Neural crest cell (in vitro differentiated cells): ENCODE results near the gene PRR33. TPM values are rescaled to one million over a fixed set of nuclear protein-coding genes. Genes with fewer than 3 reads are reported as not detected.

Experiments
- DNase-seq: peaks from one replicate; pipeline ENCODE4 v3.0.0; 2021; ENCODE audit warnings: low read depth, mixed read lengths, low spot score
- H3K27ac Mint-ChIP-seq: one replicate; pipeline ENCODE4 v1.8.0; 2021; ENCODE audit warnings: mild to moderate bottlenecking, mixed read lengths; ENCODE audit not compliant: unreplicated experiment
- H3K27me3 Mint-ChIP-seq: 2 replicates; pipeline ENCODE4 v1.8.0; 2021; ENCODE audit warnings: low read depth, mild to moderate bottlenecking, mixed read lengths
- H3K36me3 Mint-ChIP-seq: 2 replicates; pipeline ENCODE4 v1.8.0; 2021; ENCODE audit warnings: low read depth, mild to moderate bottlenecking, mixed read lengths
- H3K4me1 Mint-ChIP-seq: 2 replicates; pipeline ENCODE4 v1.8.0; 2021; ENCODE audit warnings: mixed read lengths
- H3K4me3 Mint-ChIP-seq: one replicate; pipeline ENCODE4 v1.8.0; 2021; ENCODE audit warnings: mild to moderate bottlenecking, mixed read lengths
- H3K9me3 Mint-ChIP-seq: 2 replicates; pipeline ENCODE4 v1.8.0; 2021; ENCODE audit warnings: mixed read lengths
- CTCF ChIP-seq: fragments of 200-600 bp; sonication (generic); conservative IDR thresholded peaks from 2 replicates; pipeline ENCODE4 v1.5.0; 2021; ENCODE audit warnings: antibody characterized with exemption, mild to moderate bottlenecking
- total RNA-seq: library from RNA; stranded (reverse); gene quantifications from 2 replicates; pipeline ENCODE4 v1.2.1, GENCODE V29; 2021

Gene PRR33
- total RNA-seq, 1 donor from 2014 or later: not detected

GRCh38 chr11:1922481-1923081 is 30.9 kb upstream of the PRR33 start:
- no peaks in the 10 kb centered on the region for H3K9me3 Mint-ChIP-seq
- no peak overlapping the region for H3K4me3 Mint-ChIP-seq
- no peaks in the 10 kb centered on the region for H3K27me3 Mint-ChIP-seq
- DNase-seq: no peak
- H3K4me1 Mint-ChIP-seq: peaks cover 4% of the 10 kb centered on the region
- no peaks in the 10 kb centered on the region for H3K36me3 Mint-ChIP-seq
- no peak overlapping the region for H3K27ac Mint-ChIP-seq
- no peak for TF ChIP-seq CTCF

DNA sequence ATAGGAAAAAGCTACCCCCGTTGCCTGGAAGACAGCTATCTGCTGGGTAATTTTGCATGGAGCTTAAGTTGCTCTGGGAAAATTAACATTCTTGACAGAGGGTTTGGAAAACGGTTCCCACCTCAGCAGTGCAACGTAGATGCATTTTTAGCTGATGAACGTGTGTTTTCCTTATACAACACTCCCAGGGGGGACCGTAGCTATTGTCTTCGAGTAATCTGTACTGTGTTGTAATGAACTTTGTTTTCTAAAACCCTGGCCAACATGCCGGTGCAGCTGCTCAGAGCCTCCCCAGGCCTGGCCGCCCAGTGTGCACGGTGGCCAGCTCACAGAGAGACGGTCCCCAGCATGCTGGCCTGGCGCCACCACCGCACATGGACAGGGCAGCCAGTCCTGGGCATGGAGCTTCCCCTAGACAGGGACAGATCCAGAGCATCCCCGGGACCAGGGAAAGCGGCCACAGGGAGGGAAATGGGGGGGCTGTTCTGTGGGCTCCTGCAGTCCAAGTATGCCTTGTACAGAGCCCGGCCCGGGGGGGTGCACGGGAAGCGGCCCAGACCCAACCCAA is 30.0 kb upstream of the PRR33 start:
- DNase-seq: no peak
- peaks cover 2% of the 10 kb centered on the region for H3K4me1 Mint-ChIP-seq
- H3K9me3 Mint-ChIP-seq: no peaks in the 10 kb centered on the region
- no peak for TF ChIP-seq CTCF
- H3K27me3 Mint-ChIP-seq: no peaks in the 10 kb centered on the region
- no peak overlapping the region for H3K27ac Mint-ChIP-seq
- H3K4me3 Mint-ChIP-seq: no peak overlapping the region
- H3K36me3 Mint-ChIP-seq: no peaks in the 10 kb centered on the region

- no peaks in the 10 kb centered on the region for H3K4me1 Mint-ChIP-seq
- TF ChIP-seq CTCF: no peak
- H3K4me3 Mint-ChIP-seq: no peak overlapping the region
- DNase-seq: no peak
- H3K27me3 Mint-ChIP-seq: no peaks in the 10 kb centered on the region
- no peaks in the 10 kb centered on the region for H3K36me3 Mint-ChIP-seq
- no peak overlapping the region for H3K27ac Mint-ChIP-seq
- H3K9me3 Mint-ChIP-seq: no peaks in the 10 kb centered on the region
Measured at GRCh38 chr11:1920909-1921573, 29.3 kb upstream of the PRR33 start.

DNA sequence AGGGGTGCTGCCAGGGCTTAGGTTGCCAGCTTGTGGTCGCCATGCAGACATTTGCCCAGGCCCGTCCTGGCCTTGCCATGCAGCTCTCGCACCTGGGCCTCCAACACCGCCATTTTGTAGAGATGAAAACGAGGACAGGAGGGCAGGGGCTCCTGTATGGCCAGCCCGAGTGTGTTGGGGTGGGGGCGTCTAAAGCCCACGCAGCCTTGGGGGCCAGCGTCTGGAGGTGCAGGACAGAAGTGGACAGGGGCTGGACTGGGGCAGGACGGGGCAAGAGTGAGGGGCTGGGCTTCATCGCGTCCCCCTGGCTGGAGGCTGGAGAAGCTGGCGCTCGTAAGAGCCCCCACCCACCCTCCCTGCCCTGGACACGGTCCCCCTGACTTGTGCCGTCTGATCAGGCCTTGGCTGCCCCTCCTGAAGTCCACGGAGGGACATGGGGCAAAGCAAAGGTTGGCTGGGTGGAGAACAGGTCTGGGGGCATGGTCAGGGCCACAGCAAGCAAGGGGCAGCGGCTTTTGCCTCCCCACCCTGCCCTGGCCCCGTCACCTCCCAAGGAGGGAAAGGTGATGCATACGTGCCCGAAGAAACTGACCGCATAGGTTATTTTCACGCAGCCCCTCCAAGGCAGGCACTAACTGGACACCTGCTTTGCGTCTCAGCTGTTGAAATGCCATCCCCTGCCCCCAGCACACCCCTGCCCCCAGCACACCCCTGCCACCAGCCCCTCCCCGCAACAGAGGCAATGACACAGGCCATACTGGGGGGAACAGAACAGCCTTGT is 28.6 kb upstream of the PRR33 start:
- Mint-ChIP-seq H3K4me1 (no peaks in the 10 kb centered on the region), H3K27me3 (no peaks in the 10 kb centered on the region), H3K27ac (no peak overlapping the region), H3K4me3 (no peak overlapping the region), H3K9me3 (no peaks in the 10 kb centered on the region), H3K36me3 (no peaks in the 10 kb centered on the region)
- no peak for DNase-seq
- TF ChIP-seq CTCF: no peak

DNA sequence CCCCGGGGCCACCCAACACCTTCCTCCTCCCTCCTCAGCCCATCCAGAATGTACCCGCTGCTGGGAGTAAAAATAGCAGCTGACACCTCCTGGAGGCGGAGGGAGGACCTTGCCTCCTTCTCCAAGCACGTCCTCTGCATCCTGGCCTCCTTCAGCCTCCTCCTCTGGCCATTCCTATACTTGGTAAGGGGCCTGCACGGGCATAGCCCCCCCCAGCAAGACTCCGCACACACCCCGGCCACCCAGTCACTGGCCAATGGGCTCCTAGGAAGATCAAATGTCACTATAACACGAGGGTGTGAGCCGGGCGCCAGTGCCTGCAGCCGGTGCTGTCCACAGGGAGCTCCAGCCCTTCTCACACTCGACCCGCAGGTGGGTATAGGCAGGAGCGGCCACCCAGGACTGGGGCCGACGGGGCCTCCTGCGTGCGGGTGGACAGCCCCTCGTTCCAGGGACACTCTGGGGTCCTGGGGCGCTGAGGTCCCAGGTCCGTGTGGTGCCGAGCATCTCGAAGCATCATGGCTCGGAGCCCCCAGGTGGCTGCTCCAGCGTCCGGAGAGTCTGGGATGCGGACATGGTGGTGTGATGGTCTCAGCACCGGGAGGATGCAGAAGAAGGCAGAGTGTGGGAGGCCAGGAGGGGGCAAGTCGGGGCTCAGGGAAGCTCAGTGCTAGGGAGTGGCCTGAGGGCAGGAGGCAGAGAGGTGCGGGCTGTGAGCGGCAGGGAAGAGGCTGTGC is 27.9 kb upstream of the PRR33 start, which contains the start of gene TNNT3:
Gene TNNT3 (plus strand): TSS at position 313 of the 737 bp plus-strand sequence. CDS start 3,172 bp downstream, outside the sequence.
- Mint-ChIP-seq H3K9me3 (peaks cover 3% of the 10 kb centered on the region), H3K4me1 (no peaks in the 10 kb centered on the region), H3K36me3 (no peaks in the 10 kb centered on the region), H3K4me3 (no peak within 1 kb of the TSS), H3K27ac (peak within 1 kb of the TSS; percentile 19), H3K27me3 (no peaks in the 10 kb centered on the region)
- no peak for DNase-seq
- TF ChIP-seq CTCF: no peak
